GM19328 (cell line): ENCODE measurements around the gene JMJD1C.
"Not testable (repeated sequence)": the region's sequence is repeated elsewhere in the genome, so short reads cannot be mapped to it uniquely, and the experiment has no call there.

Source experiments
- ATAC-seq: cut with Tn5 transposase; IDR thresholded peaks from one replicate; pipeline ENCODE4 v1.9.1; 2021; ENCODE audit warnings: mild to moderate bottlenecking, moderate library complexity; ENCODE audit not compliant: unreplicated experiment

Gene JMJD1C

GRCh38 chr10:63192826-63193225 is 273.0 kb downstream of the JMJD1C start:
- ATAC-seq = no peak

- ATAC-seq = no peak
Measured at GRCh38 chr10:63175534-63175933, 290.2 kb downstream of the JMJD1C start.

- ATAC-seq = peak; percentile 98
Measured at GRCh38 chr10:63173468-63174232, 292.1 kb downstream of the JMJD1C start.

- no peak for ATAC-seq
Measured at GRCh38 chr10:63171926-63172325, 293.9 kb downstream of the JMJD1C start.

- no peak for ATAC-seq
Measured at GRCh38 chr10:63171255-63171855, 294.4 kb downstream of the JMJD1C start.

GRCh38 chr10:63169624-63170023 is 296.2 kb downstream of the JMJD1C start:
- ATAC-seq = no peak

GRCh38 chr10:63168821-63169462 is 296.8 kb downstream of the JMJD1C start:
- ATAC-seq = no peak

GRCh38 chr10:63166742-63167258 is 299.0 kb downstream of the JMJD1C start:
- ATAC-seq = no peak

- no peak for ATAC-seq
Measured at GRCh38 chr10:63165249-63165648, 300.5 kb downstream of the JMJD1C start.

- no peak for ATAC-seq
Measured at GRCh38 chr10:63164166-63164623, 301.6 kb downstream of the JMJD1C start.

GRCh38 chr10:63161592-63161991 is 304.2 kb downstream of the JMJD1C start:
- ATAC-seq = no peak

GRCh38 chr10:63157845-63158624 is 307.7 kb downstream of the JMJD1C start:
- ATAC-seq = no peak

- ATAC-seq = no peak
Measured at GRCh38 chr10:63156236-63156635, 309.5 kb downstream of the JMJD1C start.

GRCh38 chr10:63155388-63156020 is 310.3 kb downstream of the JMJD1C start:
- no peak for ATAC-seq

- no peak for ATAC-seq
Measured at GRCh38 chr10:63154546-63155387, 311.0 kb downstream of the JMJD1C start.

GRCh38 chr10:63153868-63154545 is 311.8 kb downstream of the JMJD1C start:
- not testable (repeated sequence) for ATAC-seq

GRCh38 chr10:63150745-63151144 is 315.0 kb downstream of the JMJD1C start:
- ATAC-seq = no peak

- ATAC-seq = no peak
Measured at GRCh38 chr10:63146503-63146902, 319.3 kb downstream of the JMJD1C start.

- no peak for ATAC-seq
Measured at GRCh38 chr10:63145782-63146181, 320.0 kb downstream of the JMJD1C start.
